ENCODE data around the gene LRP1B.
"Not testable (repeated sequence)": the region's sequence is repeated elsewhere in the genome, so short reads cannot be mapped to it uniquely, and the experiment has no call there.

LRP1B gene

DNA sequence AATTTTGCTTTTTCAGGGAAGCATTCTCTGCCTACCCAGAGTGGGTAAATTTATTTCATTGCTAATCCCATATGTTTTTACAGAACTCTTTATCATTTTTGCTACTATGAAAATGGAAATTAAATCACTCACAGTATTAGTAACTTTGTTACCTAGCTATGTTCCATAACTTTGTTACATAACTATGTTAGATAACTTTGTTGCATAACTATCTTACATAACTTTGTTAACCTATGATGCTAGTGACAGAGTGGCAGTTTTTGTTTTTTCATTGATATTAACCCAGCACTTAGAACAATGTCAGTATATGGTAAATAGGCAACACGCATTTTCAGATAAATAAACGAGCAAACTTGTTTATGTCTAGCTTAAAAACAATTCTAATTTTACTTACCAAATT, 286.6 kb downstream of the LRP1B start:
- H3K36me3 ChIP-seq = no peaks in the 10 kb centered on the region
- H3K4me1 ChIP-seq = no peaks in the 10 kb centered on the region
- H3K27me3 ChIP-seq = no peaks in the 10 kb centered on the region
- no peak overlapping the region for H3K4me3 ChIP-seq
- no peak overlapping the region for H3K9ac ChIP-seq
- no peak overlapping the region for H3K4me2 ChIP-seq
- no peaks in the 10 kb centered on the region for H3K9me3 ChIP-seq (replicated peaks in 1 of 11)
- no peak for TF ChIP-seq Cebpa-rat (IDR thresholded peaks at IDR 0.05)
- H3K27ac ChIP-seq = no peak overlapping the region
- H4K20me1 ChIP-seq = no peaks in the 10 kb centered on the region

DNA sequence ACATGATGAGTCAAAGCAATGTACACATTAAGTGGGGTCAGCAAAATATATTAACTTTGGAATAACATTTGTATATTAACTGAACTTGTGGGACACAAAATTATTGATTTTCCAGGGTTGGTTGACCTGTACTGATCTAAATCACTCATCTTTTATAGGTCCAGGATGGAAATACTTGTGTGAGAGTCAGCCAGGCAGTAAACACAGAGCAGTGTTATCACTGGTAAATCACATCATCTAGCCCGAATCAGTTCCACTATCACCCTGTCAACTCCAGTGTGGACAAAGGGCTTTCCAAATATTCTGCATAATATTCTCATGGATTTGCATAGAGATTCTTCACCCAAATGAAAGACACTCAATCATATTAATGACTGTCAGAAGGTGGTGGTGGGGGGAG, 295.7 kb downstream of the LRP1B start:
- Histone ChIP-seq H3K4me3 (no peak overlapping the region), H3K36me3 (no peaks in the 10 kb centered on the region)

DNA sequence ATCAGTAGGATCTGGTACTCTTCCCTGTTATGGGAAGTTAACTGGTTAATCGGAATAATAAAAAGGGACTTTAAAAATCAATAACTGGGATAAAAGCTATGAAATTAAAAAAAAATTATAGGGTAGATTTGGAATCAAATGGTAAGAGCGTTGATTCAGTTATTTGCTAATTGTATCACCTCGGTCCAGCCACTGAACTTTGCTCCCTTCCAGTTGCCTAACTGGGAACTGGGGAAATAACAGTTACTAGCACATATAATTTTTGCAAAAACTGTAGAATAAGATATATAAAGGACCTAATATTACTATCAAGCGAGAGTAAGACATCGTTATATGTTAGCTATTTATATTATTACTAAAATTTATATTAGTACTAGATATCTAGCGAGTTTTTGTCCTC, 302.1 kb downstream of the LRP1B start:
- no peak overlapping the region for H3K4me2 ChIP-seq
- H4K20me1 ChIP-seq = no peaks in the 10 kb centered on the region
- H3K4me1 ChIP-seq = no peaks in the 10 kb centered on the region
- H3K27me3 ChIP-seq = no peaks in the 10 kb centered on the region
- H3K4me3 ChIP-seq = no peak overlapping the region
- no peak for TF ChIP-seq Cebpa-rat (IDR thresholded peaks at IDR 0.05)
- no peak overlapping the region for H3K27ac ChIP-seq
- H3K9ac ChIP-seq = no peak overlapping the region
- no peaks in the 10 kb centered on the region for H3K9me3 ChIP-seq (replicated peaks in 1 of 11)
- no peaks in the 10 kb centered on the region for H3K36me3 ChIP-seq

More for the DNA sequence above, 295.7 kb downstream of the LRP1B start:
- no peaks in the 10 kb centered on the region for H3K27me3 ChIP-seq
- H3K27ac ChIP-seq = no peak overlapping the region
- H3K9ac ChIP-seq = no peak overlapping the region
- no peaks in the 10 kb centered on the region for H4K20me1 ChIP-seq
- H3K4me1 ChIP-seq = no peaks in the 10 kb centered on the region
- no peaks in the 10 kb centered on the region for H3K9me3 ChIP-seq (replicated peaks in 1 of 11)
- H3K4me2 ChIP-seq = no peak overlapping the region
- no peak for TF ChIP-seq Cebpa-rat (IDR thresholded peaks at IDR 0.05)

DNA sequence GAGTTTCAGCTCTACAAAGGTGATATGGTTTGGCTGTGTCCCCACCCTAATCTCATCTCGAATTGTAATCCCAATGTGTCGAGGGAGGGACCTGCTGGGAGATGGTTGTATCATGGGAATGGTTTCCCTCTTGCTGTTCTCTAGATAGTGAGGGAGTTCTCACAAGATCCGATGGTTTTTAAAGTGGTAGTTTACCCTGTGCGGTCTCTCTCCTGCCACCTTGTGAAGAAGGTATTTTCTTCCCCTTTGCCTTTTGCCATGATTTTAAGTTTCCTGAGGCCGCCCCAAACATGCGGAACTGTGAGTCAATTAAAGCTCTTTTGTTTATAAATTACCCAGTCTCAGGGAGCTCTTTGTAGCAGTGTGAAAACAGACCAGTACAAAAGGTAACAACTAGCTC, 306.0 kb downstream of the LRP1B start:
- Histone ChIP-seq H3K4me1 (no peaks in the 10 kb centered on the region), H3K9ac (no peak overlapping the region), H4K20me1 (no peaks in the 10 kb centered on the region), H3K4me3 (no peak overlapping the region), H3K4me2 (no peak overlapping the region), H3K36me3 (no peaks in the 10 kb centered on the region), H3K27me3 (no peaks in the 10 kb centered on the region), H3K27ac (no peak overlapping the region), H3K9me3 (replicated peaks in 1 of 11) (no peaks in the 10 kb centered on the region)
- TF ChIP-seq Cebpa-rat (IDR thresholded peaks at IDR 0.05) = no peak

DNA sequence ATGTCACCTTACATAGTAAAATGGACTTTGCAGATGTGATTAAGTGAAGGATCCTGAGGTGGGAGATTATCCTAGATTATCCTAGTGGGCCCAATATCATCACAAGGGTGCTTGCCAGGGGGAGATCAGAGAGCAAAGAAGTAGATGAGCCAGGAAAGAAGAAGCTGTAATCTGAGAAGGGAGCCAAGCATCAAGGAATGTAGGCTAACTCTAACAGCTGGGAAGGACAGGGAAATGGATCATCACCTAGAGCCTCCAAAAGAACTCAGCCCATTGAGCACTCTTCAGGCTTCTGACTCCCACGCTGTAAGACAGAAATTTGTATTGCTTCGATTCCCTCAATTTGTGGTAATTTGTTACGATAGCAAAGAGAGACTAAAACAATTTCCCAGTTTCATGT, 309.9 kb downstream of the LRP1B start:
- no peak for TF ChIP-seq Cebpa-rat (IDR thresholded peaks at IDR 0.05)
- Histone ChIP-seq H3K4me1 (no peaks in the 10 kb centered on the region), H3K9me3 (replicated peaks in 1 of 11) (no peaks in the 10 kb centered on the region), H3K27me3 (no peaks in the 10 kb centered on the region), H3K9ac (no peak overlapping the region), H3K27ac (no peak overlapping the region), H3K4me3 (no peak overlapping the region), H3K36me3 (no peaks in the 10 kb centered on the region), H3K4me2 (no peak overlapping the region), H4K20me1 (no peaks in the 10 kb centered on the region)

DNA sequence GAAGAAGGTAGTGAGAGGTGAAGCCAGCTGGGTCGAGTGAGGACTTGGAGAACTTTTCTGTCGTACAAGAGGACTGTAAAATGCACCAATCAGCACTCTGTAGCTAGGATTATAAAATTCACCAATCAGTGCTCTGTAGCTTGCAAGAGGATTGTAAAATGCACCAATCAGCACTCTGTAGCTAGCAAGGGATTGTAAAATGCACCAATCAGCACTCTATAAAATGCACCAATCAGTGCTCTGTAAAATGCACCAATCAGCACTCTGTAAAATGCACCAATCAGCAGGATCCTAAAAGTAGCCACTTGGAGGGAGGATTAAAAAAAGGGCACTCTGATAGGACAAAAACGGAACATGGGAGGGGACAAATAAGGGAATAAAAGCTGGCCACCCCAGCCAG, 315.5 kb downstream of the LRP1B start:
- not testable (repeated sequence) for H3K4me1 ChIP-seq, H3K4me2 ChIP-seq, H3K36me3 ChIP-seq, H3K9ac ChIP-seq, H3K27ac ChIP-seq, H3K4me3 ChIP-seq, H4K20me1 ChIP-seq, H3K27me3 ChIP-seq
- peaks cover 21 to 30% (median 24%) of the 10 kb centered on the region in 11 experiments for H3K9me3 ChIP-seq (replicated peaks in 1 of 11)

DNA sequence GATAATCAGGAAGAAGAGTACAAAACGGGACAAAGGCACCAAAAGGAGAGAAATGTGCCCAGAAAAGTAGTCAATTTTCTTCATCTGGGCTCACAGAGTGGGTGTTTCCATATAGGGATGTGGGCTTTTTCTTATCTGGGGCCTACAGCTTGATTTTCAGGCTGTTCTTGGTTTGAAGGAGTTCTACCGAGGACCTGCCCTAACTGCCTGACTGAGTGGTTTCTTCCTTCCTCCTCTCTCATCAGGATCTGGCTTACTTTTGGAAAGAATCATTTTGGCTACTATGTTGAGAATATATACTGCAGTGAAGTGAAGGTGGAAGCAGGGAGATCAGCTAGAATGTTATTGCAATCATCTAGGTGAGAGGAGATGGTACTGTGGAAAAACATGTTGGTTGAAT, 316.7 kb downstream of the LRP1B start:
- no peaks in the 10 kb centered on the region for H3K4me1 ChIP-seq
- H3K4me3 ChIP-seq = no peak overlapping the region
- no peaks in the 10 kb centered on the region for H4K20me1 ChIP-seq
- H3K9ac ChIP-seq = no peak overlapping the region
- no peaks in the 10 kb centered on the region for H3K27me3 ChIP-seq
- H3K27ac ChIP-seq = no peak overlapping the region
- peaks cover 21 to 30% (median 24%) of the 10 kb centered on the region in 11 experiments for H3K9me3 ChIP-seq (replicated peaks in 1 of 11)
- no peak overlapping the region for H3K4me2 ChIP-seq
- TF ChIP-seq Cebpa-rat (IDR thresholded peaks at IDR 0.05) = no peak
- H3K36me3 ChIP-seq = no peaks in the 10 kb centered on the region

DNA sequence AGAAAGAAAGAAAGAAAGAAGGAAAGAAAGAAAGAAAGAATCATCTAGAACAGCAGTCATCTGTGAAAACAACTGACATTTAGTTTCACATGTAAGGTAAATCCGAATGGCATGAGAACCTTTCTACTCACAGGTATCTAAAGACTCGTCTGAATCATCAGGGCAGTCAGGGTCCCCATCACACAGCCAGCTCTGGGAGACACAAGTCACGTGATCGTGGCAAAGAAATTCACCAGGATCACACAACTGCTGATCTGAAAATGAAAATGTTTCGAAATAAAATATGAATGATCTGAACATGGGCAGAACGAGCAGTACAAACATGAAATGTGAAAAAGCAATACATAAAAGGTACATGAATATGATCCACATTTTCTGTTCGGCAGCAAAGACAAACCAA, 320.7 kb downstream of the LRP1B start:
- no peak overlapping the region for H3K4me2 ChIP-seq
- TF ChIP-seq Cebpa-rat (IDR thresholded peaks at IDR 0.05) = no peak

DNA sequence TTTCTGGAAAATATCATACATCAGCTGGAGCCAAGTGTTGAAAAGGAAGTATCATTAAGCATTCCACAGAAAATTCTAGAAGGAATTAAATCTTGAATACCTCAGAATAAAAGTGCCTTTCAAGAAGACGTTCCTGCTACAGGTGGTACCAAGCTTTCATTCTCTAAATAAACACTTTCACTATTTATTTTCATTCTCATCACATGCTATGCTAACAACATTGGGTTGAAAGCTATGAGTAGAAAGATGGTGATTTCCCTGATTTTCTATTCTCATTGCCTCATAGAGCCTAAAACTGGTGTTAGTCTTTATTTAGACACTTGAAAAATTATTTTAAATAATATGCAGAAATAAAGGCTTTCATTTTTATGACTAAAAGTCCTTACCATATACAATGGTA, 324.7 kb downstream of the LRP1B start:
- no peaks in the 10 kb centered on the region for H3K27me3 ChIP-seq
- H3K27ac ChIP-seq = no peak overlapping the region
- H3K36me3 ChIP-seq = no peaks in the 10 kb centered on the region
- no peak overlapping the region for H3K4me3 ChIP-seq
- no peaks in the 10 kb centered on the region for H3K9me3 ChIP-seq (replicated peaks in 1 of 11)
- TF ChIP-seq Cebpa-rat (IDR thresholded peaks at IDR 0.05) = no peak
- no peaks in the 10 kb centered on the region for H4K20me1 ChIP-seq
- peaks cover 0 to 10% (median 0%) of the 10 kb centered on the region in 10 experiments; a peak in 2 of 20 replicates for H3K4me1 ChIP-seq
- H3K9ac ChIP-seq = no peak overlapping the region
- H3K4me2 ChIP-seq = peak overlapping the region in 1 of 11 experiments; percentile 25; a peak in 1 of 22 replicates

More for the DNA sequence above, 320.7 kb downstream of the LRP1B start:
- no peak overlapping the region for H3K27ac ChIP-seq
- no peaks in the 10 kb centered on the region for H3K27me3 ChIP-seq
- no peak overlapping the region for H3K9ac ChIP-seq
- H3K4me3 ChIP-seq = no peak overlapping the region
- no peaks in the 10 kb centered on the region for H3K36me3 ChIP-seq
- peaks cover 0 to 9% (median 0%) of the 10 kb centered on the region in 10 experiments; a peak in 2 of 20 replicates for H3K4me1 ChIP-seq
- peaks cover 15 to 23% (median 18%) of the 10 kb centered on the region in 11 experiments for H3K9me3 ChIP-seq (replicated peaks in 1 of 11)
- H4K20me1 ChIP-seq = no peaks in the 10 kb centered on the region

DNA sequence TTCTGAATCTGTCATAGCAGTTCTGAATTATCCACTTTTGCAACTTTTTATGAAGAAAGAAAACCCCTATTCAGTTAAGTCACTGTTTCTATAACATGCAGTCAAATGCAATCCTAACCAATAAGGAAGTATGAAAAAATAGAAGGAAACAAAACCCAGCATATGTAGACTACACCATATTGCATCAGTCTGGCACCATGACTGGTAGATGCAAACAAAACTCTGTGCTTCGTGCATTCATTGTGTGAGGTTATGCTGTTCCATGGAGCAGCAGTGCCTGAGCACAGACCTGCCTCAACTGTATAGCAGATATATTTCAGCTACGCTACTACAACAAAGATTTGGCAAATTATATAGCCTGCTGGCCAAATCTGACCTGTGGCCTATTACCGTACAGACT, 325.5 kb downstream of the LRP1B start:
- Histone ChIP-seq H3K9ac (no peak overlapping the region), H3K27me3 (no peaks in the 10 kb centered on the region), H3K4me1 (peaks cover 0 to 10% (median 0%) of the 10 kb centered on the region in 10 experiments; a peak in 2 of 20 replicates), H3K36me3 (no peaks in the 10 kb centered on the region), H3K4me2 (peak overlapping the region in 2 of 11 experiments; percentile 0 to 25; a peak in 2 of 22 replicates), H3K4me3 (no peak overlapping the region), H3K27ac (no peak overlapping the region), H3K9me3 (replicated peaks in 1 of 11) (no peaks in the 10 kb centered on the region), H4K20me1 (no peaks in the 10 kb centered on the region)
- no peak for TF ChIP-seq Cebpa-rat (IDR thresholded peaks at IDR 0.05)

Data from BLaER1 treated with 17β-estradiol and CSF1 and Interleukin-3, amounts not matched to agents 10 nM and 100 nM (cell line).